PC-9 (cell line): ENCODE data around the gene WNT4. TPM values are rescaled to one million over a fixed set of nuclear protein-coding genes. Genes with fewer than 3 reads are reported as not detected.

ENCODE experiments used
- BruUV-seq: library from RNA; stranded (reverse); fragments of 400-500 nt; replicated peaks from 2 replicates; lab custom pipeline; 2021; lab: Mats Ljungman, UMichigan
- CTCF ChIA-PET: fragments of 300-600 bp; sonication (Branson Sonifier 250); formaldehyde crosslinking; loops from one replicate; lab custom pipeline; 2022; ENCODE audit warnings: antibody characterized with exemption; lab: Charles Lee
- POLR2A ChIA-PET: fragments of 300-600 bp; sonication (Branson Sonifier 250); formaldehyde crosslinking; loops from one replicate; lab custom pipeline; 2022; ENCODE audit warnings: antibody characterized with exemption; ENCODE audit not compliant: unreplicated experiment; lab: Charles Lee
- DNase-seq, 2 experiments: peaks; one replicate each; pipeline versions ENCODE4 v3.0.0 to v3.0.0-alpha.2; 2015 to 2022; ENCODE audit warnings: mixed read lengths in 1 of 2
- H2AFZ ChIP-seq: fragments of 200-600 bp; sonication (generic); 2 replicates; pipeline ENCODE4 v1.8.1; 2017; ENCODE audit warnings: antibody characterized with exemption
- H3F3A ChIP-seq: fragments of 200-600 bp; sonication (generic); 2 replicates; pipeline ENCODE4 v1.8.1; 2017; ENCODE audit warnings: antibody characterized with exemption, mild to moderate bottlenecking, low read depth; ENCODE audit not compliant: insufficient read depth
- H3K27ac ChIP-seq: fragments of 200-600 bp; sonication (generic); 2 replicates; pipeline ENCODE4 v1.6.1; 2016; ENCODE audit warnings: mixed run types
- H3K27me3 ChIP-seq: fragments of 200-600 bp; sonication (generic); 2 replicates; pipeline ENCODE4 v1.6.1; 2016; ENCODE audit warnings: low read depth, mixed run types; ENCODE audit not compliant: insufficient read depth
- H3K36me3 ChIP-seq: fragments of 200-600 bp; sonication (generic); 2 replicates; pipeline ENCODE4 v1.6.1; 2016; ENCODE audit warnings: low read depth, mixed run types
- H3K4me1 ChIP-seq: fragments of 200-600 bp; sonication (generic); replicated peaks from 2 replicates; pipeline ENCODE4 v1.6.1; 2016; ENCODE audit warnings: mixed run types; ENCODE audit not compliant: insufficient read depth
- H3K4me2 ChIP-seq: fragments of 200-600 bp; sonication (generic); 2 replicates; pipeline ENCODE4 v1.6.1; 2017; ENCODE audit warnings: mixed run types
- H3K4me3 ChIP-seq: fragments of 200-600 bp; sonication (generic); 2 replicates; pipeline ENCODE4 v1.6.1; 2016; ENCODE audit warnings: mixed run types
- H3K79me2 ChIP-seq: fragments of 200-600 bp; sonication (generic); 2 replicates; pipeline ENCODE4 v1.6.1; 2017; ENCODE audit warnings: low read depth, mixed run types
- H3K9me2 ChIP-seq: fragments of 200-600 bp; sonication (generic); 2 replicates; pipeline ENCODE4 v1.8.1; 2017; ENCODE audit warnings: mild to moderate bottlenecking; ENCODE audit not compliant: insufficient read depth
- H3K9me3 ChIP-seq: fragments of 200-600 bp; sonication (generic); 2 replicates; pipeline ENCODE4 v1.8.1; 2016; ENCODE audit warnings: low read depth; ENCODE audit not compliant: insufficient read depth
- H4K20me1 ChIP-seq: fragments of 200-600 bp; sonication (generic); 2 replicates; pipeline ENCODE4 v1.8.1; 2017; ENCODE audit not compliant: insufficient read depth
- CTCF ChIP-seq: fragments of 200-600 bp; sonication (generic); conservative IDR thresholded peaks from 2 replicates; pipeline ENCODE4 v1.6.1; 2017; ENCODE audit warnings: mixed run types, antibody characterized with exemption, mild to moderate bottlenecking, moderate library complexity
- EZH2 ChIP-seq: fragments of 200-600 bp; sonication (generic); IDR thresholded peaks from 2 replicates; pipeline ENCODE4 v1.8.0; 2017; ENCODE audit warnings: antibody characterized with exemption, low read depth
- intact Hi-C: fragments of 100-400 bp; cut with micrococcal nuclease; formaldehyde crosslinking; loops from one replicate; pipeline ENCODE4 v1.10.0; 2022; ENCODE audit not compliant: unreplicated experiment
- total RNA-seq: library from RNA; stranded (reverse); gene quantifications from 2 replicates; pipeline ENCODE4 v1.2.3, GENCODE V29; 2021

WNT4 gene
- total RNA-seq, 1 experiment from 2014 or later = 0.83 TPM

- CTCF ChIA-PET = no interaction called here
- POLR2A ChIA-PET = no interaction called here
- BruUV-seq = no TSS peak
- H3F3A ChIP-seq = peaks cover 19% of the 10 kb centered on the region; the same call in 1 of the 2 replicates
- DNase-seq = no peak
- TF ChIP-seq CTCF = no peak
- TF ChIP-seq EZH2 = no peak
- intact Hi-C loops = no loop called here
- no peak overlapping the region for H2AFZ ChIP-seq
- peaks cover 44% of the 10 kb centered on the region for H3K79me2 ChIP-seq
- H4K20me1 ChIP-seq = peaks cover 59% of the 10 kb centered on the region
- H3K4me2 ChIP-seq = no peak overlapping the region
- no peaks in the 10 kb centered on the region for H3K4me1 ChIP-seq
- no peak overlapping the region for H3K4me3 ChIP-seq
- no peaks in the 10 kb centered on the region for H3K27me3 ChIP-seq
- H3K9me3 ChIP-seq = no peaks in the 10 kb centered on the region
- no peaks in the 10 kb centered on the region for H3K9me2 ChIP-seq
- H3K36me3 ChIP-seq = peaks cover 17% of the 10 kb centered on the region
- H3K27ac ChIP-seq = no peak overlapping the region
Observed at GRCh38 chr1:22090867-22091266, 52.0 kb downstream of the WNT4 start.

- no peak overlapping the region for H3K4me3 ChIP-seq
- peaks cover 19% of the 10 kb centered on the region; the same call in 1 of the 2 replicates for H3F3A ChIP-seq
- intact Hi-C loops = no loop called here
- peak overlapping the region; percentile 5; the same call in 1 of the 2 replicates for H3K27ac ChIP-seq
- CTCF ChIA-PET = no interaction called here
- no peak overlapping the region for H3K4me2 ChIP-seq
- no peak for DNase-seq
- no peak overlapping the region for H2AFZ ChIP-seq
- H3K9me3 ChIP-seq = no peaks in the 10 kb centered on the region
- no peaks in the 10 kb centered on the region for H3K4me1 ChIP-seq
- H3K79me2 ChIP-seq = peaks cover 55% of the 10 kb centered on the region
- no peaks in the 10 kb centered on the region for H3K9me2 ChIP-seq
- POLR2A ChIA-PET = no interaction called here
- peaks cover 69% of the 10 kb centered on the region for H4K20me1 ChIP-seq
- no peak for TF ChIP-seq EZH2
- no peak for TF ChIP-seq CTCF
- no peaks in the 10 kb centered on the region for H3K27me3 ChIP-seq
- no TSS peak for BruUV-seq
- H3K36me3 ChIP-seq = peaks cover 17% of the 10 kb centered on the region
Observed at GRCh38 chr1:22089787-22090186, 53.1 kb downstream of the WNT4 start.

GRCh38 chr1:22089134-22089571 is 53.7 kb downstream of the WNT4 start:
- Histone ChIP-seq H3K79me2 (peaks cover 60% of the 10 kb centered on the region), H4K20me1 (peaks cover 75% of the 10 kb centered on the region), H3K4me3 (no peak overlapping the region), H3K27ac (peak overlapping the region; percentile 5; the same call in 1 of the 2 replicates), H3K27me3 (no peaks in the 10 kb centered on the region), H3K9me2 (no peaks in the 10 kb centered on the region), H3K4me2 (no peak overlapping the region), H3F3A (peaks cover 19% of the 10 kb centered on the region; the same call in 1 of the 2 replicates), H3K9me3 (no peaks in the 10 kb centered on the region), H3K36me3 (peaks cover 14% of the 10 kb centered on the region; the same call in 1 of the 2 replicates), H2AFZ (no peak overlapping the region), H3K4me1 (no peaks in the 10 kb centered on the region)
- BruUV-seq = no TSS peak
- CTCF ChIA-PET = no interaction called here
- intact Hi-C loops = no loop called here
- no peak for DNase-seq
- TF ChIP-seq EZH2 = no peak
- TF ChIP-seq CTCF = no peak
- POLR2A ChIA-PET = no interaction called here
